Stimulated activated CD4-positive, alpha-beta T cell treated with anti-CD3 and anti-CD28 coated beads, Interleukin-15, amount 100 ng/mL, for 24 hours (primary cell): Measurements from ENCODE around the gene NUAK2.

Experiments used
- DNase-seq: peaks from one replicate; pipeline ENCODE4 v3.0.0-alpha.2; 2020

NUAK2 gene

GRCh38 chr1:205270764-205271163 lies 50.8 kb downstream of the NUAK2 start:
- no peak for DNase-seq

DNA sequence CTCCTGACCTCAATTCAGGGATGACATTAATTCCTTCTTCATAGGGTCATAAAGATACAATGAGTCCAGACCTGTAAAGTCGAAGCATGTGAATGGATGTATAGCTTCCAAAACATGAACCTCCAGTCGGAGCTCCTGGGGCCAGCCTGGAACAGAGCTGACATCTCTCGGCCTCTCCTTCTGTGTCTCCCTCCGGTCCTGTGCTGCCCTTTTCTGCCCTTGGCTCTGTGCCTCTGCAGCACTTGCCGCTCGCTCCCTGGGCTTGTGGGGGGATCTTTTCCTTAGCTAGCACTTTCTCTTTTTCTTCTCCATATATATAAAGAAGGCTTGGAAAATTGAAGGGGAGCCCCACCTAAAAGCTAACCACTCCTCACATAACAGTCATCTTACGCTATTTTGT lies 51.3 kb downstream of the NUAK2 start:
- DNase-seq, result no peak

DNA sequence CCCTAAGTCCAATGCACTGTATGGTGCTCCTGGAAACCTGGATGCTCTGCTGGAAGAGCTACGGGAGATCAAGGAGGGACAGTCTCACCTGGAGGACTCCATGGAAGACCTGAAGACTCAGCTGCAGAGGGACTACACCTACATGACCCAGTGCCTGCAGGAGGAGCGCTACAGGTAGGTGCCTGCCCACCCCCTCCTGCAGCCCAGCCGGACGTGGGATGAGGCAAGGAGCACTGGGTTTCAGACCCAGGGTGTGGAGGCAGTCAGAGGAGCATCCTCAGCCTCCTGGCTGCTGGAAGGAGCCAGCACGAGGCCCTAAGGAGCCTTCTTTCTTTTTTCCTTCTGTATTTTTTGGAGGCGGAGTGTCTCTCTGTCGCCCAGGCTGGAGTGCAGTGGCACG lies 51.8 kb downstream of the NUAK2 start:
- no peak for DNase-seq

DNA sequence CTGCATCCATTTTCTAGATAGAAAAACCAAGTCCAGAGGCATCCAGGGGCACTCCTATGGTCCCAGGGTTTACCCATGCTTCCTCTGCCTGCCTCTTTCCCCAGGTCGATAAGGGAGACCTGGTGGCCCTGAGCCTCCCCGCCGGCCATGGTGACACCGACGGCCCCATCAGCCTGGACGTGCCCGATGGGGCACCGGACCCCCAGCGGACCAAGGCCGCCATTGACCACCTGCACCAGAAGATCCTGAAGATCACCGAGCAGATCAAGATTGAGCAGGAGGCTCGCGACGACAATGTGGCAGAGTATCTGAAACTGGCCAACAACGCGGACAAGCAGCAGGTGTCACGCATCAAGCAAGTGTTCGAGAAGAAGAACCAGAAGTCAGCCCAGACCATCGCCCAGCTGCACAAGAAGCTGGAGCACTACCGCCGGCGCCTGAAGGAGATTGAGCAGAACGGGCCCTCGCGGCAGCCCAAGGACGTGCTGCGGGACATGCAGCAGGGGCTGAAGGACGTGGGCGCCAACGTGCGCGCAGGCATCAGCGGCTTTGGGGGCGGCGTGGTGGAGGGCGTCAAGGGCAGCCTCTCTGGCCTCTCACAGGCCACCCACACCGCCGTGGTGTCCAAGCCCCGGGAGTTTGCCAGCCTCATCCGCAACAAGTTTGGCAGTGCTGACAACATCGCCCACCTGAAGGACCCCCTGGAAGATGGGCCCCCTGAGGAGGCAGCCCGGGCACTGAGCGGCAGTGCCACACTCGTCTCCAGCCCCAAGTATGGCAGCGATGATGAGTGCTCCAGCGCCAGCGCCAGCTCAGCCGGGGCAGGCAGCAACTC lies 52.5 kb downstream of the NUAK2 start:
- no peak for DNase-seq

- DNase-seq, result no peak
Observed at GRCh38 chr1:205267306-205267902, 54.1 kb downstream of the NUAK2 start.

DNA sequence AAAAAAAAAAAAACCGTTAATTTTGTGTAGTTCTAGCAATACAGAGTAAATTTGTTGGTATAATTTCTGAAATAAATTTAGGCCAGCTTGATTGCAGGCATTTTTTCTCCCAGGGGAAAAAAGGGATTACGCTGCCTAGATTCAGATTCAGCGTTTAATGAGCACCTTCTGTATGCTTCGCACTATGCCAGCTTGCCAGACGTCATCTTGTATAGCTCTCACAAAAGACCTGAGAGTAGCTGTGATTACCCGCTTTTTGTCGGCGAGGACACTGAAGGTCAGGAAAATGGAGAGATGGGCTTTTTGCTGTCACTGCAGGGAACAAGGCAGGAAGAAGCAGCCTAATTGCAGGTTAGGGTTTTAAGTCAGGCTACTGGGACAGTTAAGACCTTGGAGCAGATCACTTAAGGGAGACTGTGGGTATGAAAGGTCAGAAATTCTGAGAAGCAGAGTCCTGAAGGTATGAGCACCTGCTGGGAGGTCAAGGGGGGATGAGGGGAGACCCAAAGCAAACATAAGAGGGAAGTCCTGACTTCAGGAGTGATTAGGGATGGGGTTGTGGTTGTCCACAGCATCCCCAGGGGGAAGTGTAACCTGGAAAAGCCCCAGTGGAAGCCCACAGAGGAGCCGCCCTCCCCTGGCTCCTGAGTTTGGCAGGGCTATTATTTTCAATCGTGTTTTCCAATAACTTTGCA lies 54.8 kb downstream of the NUAK2 start:
- DNase-seq, result no peak

DNA sequence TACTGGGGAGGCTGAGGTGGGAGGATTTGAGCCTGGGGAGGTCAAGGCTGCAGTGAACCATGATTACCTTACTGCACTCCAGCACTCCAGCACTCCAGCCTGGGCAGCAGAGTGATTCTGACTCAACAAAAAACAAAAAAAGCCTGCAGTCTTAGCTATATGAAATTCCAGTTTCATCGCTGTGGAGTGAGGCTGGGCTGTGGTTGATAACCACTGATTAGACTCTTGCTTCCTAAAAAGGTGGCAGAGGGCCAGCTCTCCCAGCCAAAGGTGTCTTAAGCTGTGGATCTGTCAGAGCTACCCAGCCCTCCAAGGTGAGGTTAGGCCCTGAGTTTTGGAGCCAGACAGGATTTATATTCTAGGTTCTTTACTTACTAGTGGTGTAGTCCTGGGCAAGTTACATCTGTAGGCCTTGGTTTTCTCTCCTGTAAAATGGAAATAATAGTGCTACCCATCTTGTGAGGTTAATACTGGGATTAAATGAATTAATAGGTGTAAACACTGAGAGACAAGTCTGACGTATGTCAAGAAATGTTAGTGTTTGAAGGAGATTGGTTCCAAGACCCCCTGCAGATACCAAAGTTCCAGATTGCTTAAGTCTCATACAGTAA lies 57.9 kb downstream of the NUAK2 start:
- DNase-seq, result no peak

- DNase-seq, result no peak
Observed at GRCh38 chr1:205262731-205263171, 58.8 kb downstream of the NUAK2 start.

DNA sequence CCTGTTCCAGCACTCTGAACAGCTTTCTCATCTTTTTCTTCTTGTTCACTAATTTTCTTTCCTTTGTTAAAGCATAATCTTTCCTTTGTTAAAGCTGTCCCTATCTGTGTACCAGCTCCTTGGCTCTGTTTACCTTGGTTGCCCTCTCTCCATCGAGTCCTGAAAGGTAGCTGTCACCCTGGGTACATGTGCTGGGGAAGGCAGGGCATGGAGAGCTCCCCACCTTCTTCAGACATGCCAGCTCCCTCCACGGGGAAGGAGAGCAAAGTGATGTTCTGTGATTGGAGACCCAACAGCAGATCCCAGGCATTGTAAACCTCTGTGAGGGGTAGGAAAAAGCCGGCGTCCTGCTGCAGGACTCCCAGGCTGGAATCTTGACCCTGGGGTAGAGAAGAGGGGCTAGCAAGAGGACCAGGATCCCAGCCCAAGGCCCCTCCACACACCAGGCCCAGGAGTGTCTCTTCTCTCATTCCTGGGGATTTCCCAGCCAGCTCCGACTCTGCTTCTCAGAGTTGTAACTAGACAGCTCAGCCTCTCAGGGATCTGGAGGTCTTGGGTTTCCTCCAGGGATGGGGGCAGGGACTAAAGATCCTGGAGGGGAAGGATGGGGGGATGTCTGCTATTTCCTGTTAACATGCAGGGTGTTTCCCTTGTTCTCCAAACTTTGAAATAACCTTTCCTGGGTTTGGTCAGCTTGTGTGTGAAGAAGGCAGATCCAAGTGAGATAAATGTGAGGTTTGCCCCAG lies 59.4 kb downstream of the NUAK2 start:
- no peak for DNase-seq

- peak; percentile 31 for DNase-seq
Observed at GRCh38 chr1:205260948-205261732, 60.4 kb downstream of the NUAK2 start.

DNA sequence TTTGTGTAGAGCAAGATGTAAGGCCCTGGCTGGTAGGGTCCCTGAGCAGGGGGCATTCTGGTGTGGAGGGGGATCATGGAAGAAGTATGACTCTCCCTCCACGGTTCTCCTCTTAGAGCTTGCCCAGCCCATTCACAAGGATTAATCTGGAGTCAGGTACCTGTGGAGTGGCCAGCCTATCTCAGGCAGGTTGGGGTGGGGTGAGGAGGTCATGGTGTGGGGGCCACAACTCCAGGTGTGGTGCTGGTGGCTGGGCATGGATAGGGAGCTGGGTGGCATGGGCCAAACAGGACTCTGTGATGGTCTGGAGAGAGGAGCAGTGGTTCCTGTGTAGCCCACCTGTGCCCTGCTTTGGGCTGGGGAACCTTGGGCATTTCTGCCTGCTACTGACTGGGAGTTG lies 61.5 kb downstream of the NUAK2 start:
- DNase-seq, result no peak

- no peak for DNase-seq
Observed at GRCh38 chr1:205259324-205259832, 62.2 kb downstream of the NUAK2 start.

GRCh38 chr1:205258719-205259118 lies 62.8 kb downstream of the NUAK2 start:
- no peak for DNase-seq

DNA sequence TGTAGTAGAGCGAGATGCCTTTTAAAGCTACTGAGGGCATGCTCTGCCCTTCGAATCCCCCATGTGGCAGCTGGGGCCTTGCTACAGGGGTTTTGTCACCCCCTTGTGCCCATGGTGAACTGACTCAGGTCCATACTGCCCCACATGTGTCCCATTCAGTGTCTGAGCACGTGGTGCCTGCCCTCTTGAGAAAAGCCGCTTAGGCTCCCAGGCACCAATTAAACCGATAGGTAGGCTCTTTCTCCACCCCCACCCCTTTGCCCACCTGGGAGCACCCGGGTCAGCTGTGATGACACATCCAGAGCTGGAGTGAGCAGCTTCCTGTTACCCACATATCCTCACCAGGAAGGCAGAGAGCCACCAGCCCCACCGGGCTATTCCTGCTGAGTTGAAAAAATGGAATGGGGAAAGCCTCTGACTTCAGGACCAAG lies 63.3 kb downstream of the NUAK2 start:
- no peak for DNase-seq

DNA sequence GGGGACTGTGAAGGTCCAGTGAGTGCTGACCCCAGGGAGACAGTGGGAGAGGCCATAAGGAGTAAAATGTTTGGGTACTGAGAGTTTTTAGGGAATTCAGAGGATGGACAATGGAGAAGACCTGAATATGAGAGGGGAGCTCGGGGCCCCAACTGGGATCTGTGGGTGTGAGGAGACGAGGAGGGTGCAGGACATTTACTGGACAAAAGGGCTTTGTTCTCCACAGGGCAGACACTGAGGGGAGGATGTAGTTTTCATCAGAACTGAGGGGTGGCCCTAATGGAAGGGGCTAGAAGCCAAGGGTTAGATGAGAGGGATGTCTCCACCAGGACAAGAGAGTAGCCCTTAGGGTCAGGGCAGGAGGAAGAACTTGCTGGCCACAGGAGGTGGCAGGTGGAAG lies 63.8 kb downstream of the NUAK2 start:
- DNase-seq, result no peak

- no peak for DNase-seq
Observed at GRCh38 chr1:205256951-205257625, 64.5 kb downstream of the NUAK2 start.

DNA sequence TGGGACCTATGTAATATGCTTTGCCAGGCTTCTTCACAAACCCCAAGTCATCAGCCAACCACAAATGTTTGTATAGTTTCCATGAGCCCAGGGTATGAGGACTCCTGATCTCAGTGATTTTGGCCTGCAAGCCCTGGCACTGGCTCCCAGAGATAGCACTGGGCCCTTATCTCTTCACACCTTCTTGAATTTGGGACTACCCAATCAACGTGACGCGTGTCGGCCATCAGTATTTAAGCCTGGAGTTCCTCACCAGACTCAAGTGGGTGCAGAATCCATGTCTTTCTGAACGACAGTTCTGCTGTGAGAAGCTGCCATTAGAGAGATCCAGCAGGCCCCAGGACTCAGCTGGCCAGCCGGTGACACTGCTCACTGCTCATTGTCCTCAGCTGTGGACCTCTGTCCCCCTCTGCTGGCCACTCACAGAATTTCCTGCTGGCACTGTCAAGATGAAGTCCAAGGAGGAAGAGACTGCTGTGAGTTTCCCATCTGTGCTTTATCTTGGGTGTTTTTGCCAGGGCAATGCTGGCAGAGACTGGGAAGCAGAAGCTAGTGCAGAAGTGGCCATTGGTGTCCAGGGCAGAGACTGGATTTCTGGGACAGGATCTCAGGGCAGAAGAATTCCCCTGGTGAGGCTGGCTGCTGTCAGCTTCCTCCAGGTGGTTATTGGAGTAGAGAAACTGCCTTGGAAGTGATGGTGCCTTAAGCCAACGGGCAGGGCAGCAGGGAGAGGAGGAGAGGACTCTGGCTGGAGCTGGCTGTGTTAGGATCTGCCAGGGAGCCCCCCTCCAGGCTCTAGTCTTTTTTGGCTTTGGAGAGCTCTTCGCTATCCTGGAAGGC lies 65.4 kb downstream of the NUAK2 start:
- DNase-seq, result peak; percentile 90
